ENCODE measurements around the gene AGPAT1.
"Not testable (repeated sequence)": the region's sequence is repeated elsewhere in the genome, so short reads cannot be mapped to it uniquely, and the experiment has no call there.

AGPAT1 gene

GRCh38 chr6:32186151-32186840 lies 10.4 kb upstream of the AGPAT1 start:
- DNase-seq (ENCODE audit: low spot score): not testable (repeated sequence)

GRCh38 chr6:32185681-32186131 lies 9.8 kb upstream of the AGPAT1 start:
- peak; percentile 70 for DNase-seq (ENCODE audit: low spot score)

GRCh38 chr6:32184084-32184640 lies 8.3 kb upstream of the AGPAT1 start, which contains the start of gene AGER:
Gene AGER, minus strand, starts transcription at chr6:32184253. Its CDS starts 31 bp downstream, at chr6:32184222.
- DNase-seq (ENCODE audit: low spot score): no peak

- no peak for DNase-seq (ENCODE audit: low spot score)
Observed at GRCh38 chr6:32183483-32184083, 7.7 kb upstream of the AGPAT1 start.

GRCh38 chr6:32183030-32183429 lies 7.1 kb upstream of the AGPAT1 start:
- DNase-seq (ENCODE audit: low spot score): no peak

GRCh38 chr6:32182555-32182981 lies 6.7 kb upstream of the AGPAT1 start:
- no peak for DNase-seq (ENCODE audit: low spot score)

GRCh38 chr6:32181915-32182529 lies 6.1 kb upstream of the AGPAT1 start:
- DNase-seq (ENCODE audit: low spot score): no peak

GRCh38 chr6:32181148-32181702 lies 5.3 kb upstream of the AGPAT1 start:
- DNase-seq (ENCODE audit: low spot score): no peak

- no peak for DNase-seq (ENCODE audit: low spot score)
Observed at GRCh38 chr6:32179766-32180405, 4.0 kb upstream of the AGPAT1 start.

GRCh38 chr6:32178547-32179440 lies 2.9 kb upstream of the AGPAT1 start:
- no peak for DNase-seq (ENCODE audit: low spot score)

- DNase-seq (ENCODE audit: low spot score): peak; percentile 99
Observed at GRCh38 chr6:32177788-32178546, 2.1 kb upstream of the AGPAT1 start, which contains the start of gene RNF5. Gene RNF5, plus strand, starts transcription at chr6:32178405. Its CDS starts 107 bp downstream, at chr6:32178512.

GRCh38 chr6:32177183-32177787 lies 1.4 kb upstream of the AGPAT1 start:
- DNase-seq (ENCODE audit: low spot score): peak; percentile 42

- no peak for DNase-seq (ENCODE audit: low spot score)
Observed at GRCh38 chr6:32176476-32177182, 745 bp upstream of the AGPAT1 start.

- DNase-seq (ENCODE audit: low spot score): no peak
Observed at GRCh38 chr6:32175322-32175710, 568 bp downstream of the AGPAT1 start.

GRCh38 chr6:32174416-32174815 lies 1.5 kb downstream of the AGPAT1 start:
- no peak for DNase-seq (ENCODE audit: low spot score)

GRCh38 chr6:32173051-32173727 lies 2.7 kb downstream of the AGPAT1 start:
- DNase-seq (ENCODE audit: low spot score): no peak

- no peak for DNase-seq (ENCODE audit: low spot score)
Observed at GRCh38 chr6:32171234-32171633, 4.7 kb downstream of the AGPAT1 start.

- DNase-seq (ENCODE audit: low spot score): no peak
Observed at GRCh38 chr6:32170294-32170693, 5.6 kb downstream of the AGPAT1 start.
